Astrocyte (in vitro differentiated cells and primary cell): ENCODE data around the gene ZNF438.

Experiments used
- EZH2 ChIP-seq: IDR thresholded peaks from 2 replicates; pipeline ENCODE4 v1.6.1; 2012; ENCODE audit warnings: mild to moderate bottlenecking, low read length, inconsistent platforms; ENCODE audit not compliant: insufficient read depth
- TF ChIP-seq, protein P1 (sequence below): IDR thresholded peaks from 2 replicates; pipeline ENCODE4 v1.5.1; 2011; ENCODE audit warnings: low read depth, mild to moderate bottlenecking, inconsistent platforms, low read length, moderate library complexity; ENCODE audit not compliant: insufficient read depth

DNA sequence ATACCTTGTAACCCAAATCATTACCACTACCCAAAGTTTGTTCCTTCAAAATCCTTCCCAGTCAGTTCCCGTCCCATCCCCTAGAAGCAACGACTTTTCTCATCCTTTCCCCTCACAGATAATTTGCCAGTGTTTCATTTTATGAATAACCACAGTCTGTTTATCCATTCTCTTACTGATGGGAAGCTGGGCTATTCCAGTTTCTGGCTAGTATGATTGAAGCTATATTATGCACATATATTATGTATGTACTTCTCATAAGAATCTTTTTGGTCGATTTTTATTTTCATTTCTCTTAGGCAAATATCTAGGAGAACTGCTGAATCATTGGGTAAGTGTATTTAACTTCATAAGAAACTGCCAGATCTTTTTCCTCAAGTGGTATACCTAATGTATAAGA lies 114.6 kb downstream of the ZNF438 start:
- TF ChIP-seq, protein P1, sequence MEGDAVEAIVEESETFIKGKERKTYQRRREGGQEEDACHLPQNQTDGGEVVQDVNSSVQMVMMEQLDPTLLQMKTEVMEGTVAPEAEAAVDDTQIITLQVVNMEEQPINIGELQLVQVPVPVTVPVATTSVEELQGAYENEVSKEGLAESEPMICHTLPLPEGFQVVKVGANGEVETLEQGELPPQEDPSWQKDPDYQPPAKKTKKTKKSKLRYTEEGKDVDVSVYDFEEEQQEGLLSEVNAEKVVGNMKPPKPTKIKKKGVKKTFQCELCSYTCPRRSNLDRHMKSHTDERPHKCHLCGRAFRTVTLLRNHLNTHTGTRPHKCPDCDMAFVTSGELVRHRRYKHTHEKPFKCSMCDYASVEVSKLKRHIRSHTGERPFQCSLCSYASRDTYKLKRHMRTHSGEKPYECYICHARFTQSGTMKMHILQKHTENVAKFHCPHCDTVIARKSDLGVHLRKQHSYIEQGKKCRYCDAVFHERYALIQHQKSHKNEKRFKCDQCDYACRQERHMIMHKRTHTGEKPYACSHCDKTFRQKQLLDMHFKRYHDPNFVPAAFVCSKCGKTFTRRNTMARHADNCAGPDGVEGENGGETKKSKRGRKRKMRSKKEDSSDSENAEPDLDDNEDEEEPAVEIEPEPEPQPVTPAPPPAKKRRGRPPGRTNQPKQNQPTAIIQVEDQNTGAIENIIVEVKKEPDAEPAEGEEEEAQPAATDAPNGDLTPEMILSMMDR = no peak
- TF ChIP-seq EZH2 = no peak
